ENCODE measurements around the gene MTIF2.
A peak's percentile ranks its signal among the peaks of the same experiment; 100 is the strongest.
"Not testable (repeated sequence)": the region's sequence is repeated elsewhere in the genome, so short reads cannot be mapped to it uniquely, and the experiment has no call there.

Gene MTIF2, protein sequence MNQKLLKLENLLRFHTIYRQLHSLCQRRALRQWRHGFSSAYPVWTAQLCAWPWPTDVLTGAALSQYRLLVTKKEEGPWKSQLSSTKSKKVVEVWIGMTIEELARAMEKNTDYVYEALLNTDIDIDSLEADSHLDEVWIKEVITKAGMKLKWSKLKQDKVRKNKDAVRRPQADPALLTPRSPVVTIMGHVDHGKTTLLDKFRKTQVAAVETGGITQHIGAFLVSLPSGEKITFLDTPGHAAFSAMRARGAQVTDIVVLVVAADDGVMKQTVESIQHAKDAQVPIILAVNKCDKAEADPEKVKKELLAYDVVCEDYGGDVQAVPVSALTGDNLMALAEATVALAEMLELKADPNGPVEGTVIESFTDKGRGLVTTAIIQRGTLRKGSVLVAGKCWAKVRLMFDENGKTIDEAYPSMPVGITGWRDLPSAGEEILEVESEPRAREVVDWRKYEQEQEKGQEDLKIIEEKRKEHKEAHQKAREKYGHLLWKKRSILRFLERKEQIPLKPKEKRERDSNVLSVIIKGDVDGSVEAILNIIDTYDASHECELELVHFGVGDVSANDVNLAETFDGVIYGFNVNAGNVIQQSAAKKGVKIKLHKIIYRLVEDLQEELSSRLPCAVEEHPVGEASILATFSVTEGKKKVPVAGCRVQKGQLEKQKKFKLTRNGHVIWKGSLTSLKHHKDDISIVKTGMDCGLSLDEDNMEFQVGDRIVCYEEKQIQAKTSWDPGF

DNA sequence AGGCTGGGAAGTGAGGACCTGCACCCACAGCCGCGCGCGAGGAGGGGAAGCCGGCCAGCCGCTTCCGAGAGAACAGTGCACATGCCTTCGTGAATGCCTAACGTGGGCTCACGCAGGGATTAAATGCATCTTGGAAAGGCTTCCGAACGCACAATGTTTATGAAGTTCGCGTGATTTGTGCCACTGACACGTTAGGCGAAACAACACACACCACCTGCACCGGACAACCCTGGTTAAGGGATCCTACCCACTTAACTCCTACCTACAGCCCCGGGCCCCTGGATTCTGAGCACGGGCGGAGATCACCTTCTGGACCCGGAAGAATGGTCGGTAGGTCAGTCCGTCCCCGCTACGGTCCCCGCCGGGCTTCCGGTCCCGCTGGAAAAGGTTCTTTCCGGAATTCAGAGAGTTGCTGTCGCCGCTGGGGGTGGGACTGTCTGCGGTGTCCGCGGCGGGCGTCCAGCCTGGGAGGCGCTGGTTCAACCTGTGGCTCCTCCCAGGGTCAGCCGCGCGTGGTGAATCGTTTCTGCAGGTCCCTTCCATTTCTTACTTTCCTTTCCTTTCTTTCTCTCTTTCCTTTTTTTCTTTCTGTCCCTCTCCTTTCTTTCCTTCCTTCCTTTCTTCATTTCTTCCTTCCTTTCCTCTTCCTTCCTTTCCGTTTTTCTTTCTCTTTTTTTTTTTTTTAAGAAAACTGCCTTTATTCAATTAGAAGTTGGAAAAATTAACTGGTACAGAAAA lies at the start of gene MTIF2:
Gene MTIF2 (minus strand): TSS at position 325 of the 738 bp plus-strand sequence. CDS start 5,373 bp downstream, outside the sequence.
- DNase-seq: peak; percentile 97

DNA sequence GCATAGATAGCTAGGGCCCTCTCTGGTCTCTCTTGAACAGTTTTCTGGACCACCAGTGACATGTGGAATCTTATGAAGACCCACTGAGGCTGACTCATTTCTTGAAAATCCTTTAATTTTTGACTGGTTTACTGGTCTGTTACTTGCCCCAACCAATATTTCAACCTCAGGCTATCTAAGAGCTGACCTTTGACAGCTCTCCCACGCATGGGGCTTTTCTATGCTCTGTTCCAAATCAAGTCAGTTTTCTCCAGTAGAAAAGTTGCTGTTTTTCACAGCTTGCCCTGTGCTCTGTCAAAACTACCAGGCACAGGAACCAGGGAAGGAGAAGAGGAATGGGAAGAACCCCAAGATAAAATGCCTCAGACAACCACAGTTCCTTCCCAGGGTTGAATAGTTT lies 46.0 kb upstream of the MTIF2 start:
- no peak for DNase-seq

DNA sequence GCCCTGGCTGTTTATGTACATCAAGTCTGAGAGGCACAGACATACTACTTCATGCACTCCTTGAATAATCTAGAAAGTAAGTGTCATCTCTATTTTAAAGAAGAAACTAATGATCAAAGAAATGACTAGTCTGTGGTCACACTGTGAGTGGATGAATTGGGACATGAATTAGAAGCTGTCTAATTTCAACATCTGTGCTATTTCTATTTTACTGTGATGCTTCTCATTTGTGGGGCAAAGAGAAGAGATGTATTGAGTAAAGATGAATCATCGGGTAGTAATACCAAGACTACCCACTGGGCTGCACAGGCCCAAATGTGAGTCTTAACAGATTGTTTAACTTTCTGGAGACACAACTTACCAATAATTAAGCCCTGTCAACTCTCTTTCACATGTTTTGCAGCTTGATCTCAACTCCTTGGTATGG lies 42.4 kb upstream of the MTIF2 start:
- DNase-seq: peak; percentile 6

DNA sequence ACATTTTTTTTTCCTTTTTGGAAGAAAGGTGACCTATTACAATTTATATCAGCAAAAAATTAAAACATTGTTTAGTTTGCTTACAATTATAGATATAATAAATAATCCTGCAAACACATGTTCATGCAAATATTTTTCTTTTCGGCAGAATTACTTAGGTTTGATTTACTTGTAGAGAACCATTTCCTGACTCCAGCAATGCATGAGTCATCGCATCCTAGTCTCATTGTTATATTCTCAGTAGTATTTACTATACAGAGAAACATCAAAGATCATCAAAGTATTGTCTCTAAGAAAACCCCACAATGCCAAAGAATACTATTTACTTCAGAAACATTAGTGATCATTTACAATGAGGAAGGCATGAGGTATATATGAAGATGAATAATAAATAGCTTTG lies 40.4 kb upstream of the MTIF2 start:
- DNase-seq: no peak

DNA sequence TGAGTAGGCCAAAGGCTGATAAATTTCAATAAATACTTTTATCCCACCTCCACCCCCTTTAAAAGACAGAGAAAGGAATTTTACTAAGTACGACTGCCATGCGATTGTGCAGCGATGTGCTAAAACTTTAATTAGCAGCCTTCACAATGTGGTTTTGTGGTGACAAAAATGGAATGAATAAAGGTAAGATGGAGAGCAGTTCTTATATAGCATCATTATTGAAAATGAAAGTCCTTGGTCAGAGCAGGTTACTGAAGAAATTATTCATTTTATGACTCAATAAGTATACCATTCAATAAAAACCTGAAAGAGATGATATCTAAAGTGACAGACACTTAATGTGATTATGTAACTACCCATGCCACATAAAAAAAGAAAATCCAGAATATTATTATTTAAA lies 33.2 kb upstream of the MTIF2 start:
- DNase-seq: no peak

DNA sequence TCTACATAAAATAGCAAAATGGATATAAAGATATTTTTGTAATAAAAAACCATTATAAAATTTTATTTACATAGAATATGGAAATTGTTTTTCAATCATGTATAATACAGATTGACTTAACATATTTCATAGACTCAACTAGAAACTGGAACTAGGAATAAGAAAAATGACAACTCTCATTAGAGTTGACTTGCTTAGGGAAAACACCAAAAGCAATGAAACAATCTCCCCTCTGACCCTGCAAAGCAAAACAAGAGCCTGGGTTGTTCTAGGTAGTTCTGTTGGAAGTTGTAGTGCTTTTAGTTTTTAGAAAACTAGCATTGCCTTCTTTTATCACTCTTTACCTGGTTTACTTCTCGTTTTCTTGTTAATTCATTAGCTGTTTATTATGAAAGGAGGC lies 32.2 kb upstream of the MTIF2 start:
- no peak for DNase-seq

DNA sequence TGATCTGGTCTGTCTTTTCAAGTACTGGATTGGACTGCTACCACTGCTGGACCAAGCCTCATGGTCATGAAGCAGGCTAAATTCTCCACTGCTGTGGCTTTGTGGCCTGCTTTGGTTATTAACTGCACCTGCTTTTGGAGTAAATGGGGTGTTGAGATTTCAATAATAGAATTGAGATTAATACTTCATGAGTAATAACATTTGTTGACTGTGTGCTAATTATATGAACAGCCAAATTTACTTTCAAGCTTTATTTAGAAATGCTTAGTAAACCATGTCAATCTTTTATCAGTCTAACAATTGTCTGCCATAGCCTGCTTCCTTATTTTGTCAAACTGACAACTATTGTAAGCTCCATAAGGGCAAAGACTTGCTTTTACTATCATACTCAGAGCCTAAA lies 27.4 kb upstream of the MTIF2 start:
- DNase-seq: no peak

DNA sequence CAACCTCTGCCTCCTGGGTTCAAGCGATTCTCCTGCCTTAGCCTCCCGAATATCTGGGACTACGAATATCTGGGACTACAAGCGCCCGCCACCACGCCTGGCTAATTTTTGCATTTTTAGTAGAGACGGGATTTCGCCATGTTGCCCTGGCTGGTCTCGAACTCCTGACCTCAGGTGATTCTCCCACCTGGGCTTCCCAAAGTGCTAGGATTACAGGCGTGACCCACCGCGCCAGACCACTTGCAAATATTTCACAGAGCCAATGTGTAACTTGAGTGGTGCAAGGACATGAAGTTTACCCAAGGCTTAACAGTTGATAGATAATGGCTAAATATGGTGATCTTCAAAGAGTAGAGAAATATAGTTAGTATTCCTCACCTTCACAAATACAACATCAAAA lies 14.1 kb upstream of the MTIF2 start:
- no peak for DNase-seq

DNA sequence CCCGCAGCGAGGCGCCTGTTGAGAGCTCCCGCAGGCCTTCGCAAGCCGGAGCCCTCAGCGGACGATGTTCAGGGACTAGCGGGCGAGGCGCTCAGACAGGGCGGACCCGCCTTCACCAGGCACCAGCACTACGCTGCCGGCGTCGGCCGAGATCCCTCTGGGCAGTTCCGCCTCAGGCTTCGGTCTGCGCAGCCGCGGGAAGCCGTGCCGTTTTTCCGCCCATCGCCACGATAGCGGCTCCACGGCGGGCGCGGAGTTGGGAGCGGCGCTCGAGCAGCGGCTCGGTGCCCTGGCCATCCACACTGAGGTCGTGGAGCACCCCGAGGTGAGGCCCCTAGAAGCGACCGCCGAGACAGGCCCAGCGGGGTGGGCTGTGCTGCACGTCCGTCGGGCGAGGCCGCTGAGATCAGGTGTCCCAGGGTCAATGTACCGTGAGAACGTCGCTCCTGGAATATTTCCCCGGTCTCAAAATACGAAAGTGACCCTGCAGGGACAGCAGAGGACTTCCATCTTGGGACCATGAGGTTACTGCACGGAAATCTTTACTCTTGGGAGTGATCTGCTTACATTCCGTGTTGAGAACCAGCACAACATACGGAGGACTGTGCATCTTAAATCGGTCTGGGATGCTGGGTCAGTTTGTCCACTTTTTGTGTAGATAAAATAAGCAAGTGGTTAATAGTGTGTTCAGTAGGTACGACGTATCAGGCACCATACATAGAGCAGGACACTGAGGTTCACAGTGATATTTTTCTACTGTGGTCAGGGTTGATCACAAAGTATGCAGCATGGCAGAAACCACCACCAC lies 13.3 kb upstream of the MTIF2 start:
- DNase-seq: peak; percentile 88

DNA sequence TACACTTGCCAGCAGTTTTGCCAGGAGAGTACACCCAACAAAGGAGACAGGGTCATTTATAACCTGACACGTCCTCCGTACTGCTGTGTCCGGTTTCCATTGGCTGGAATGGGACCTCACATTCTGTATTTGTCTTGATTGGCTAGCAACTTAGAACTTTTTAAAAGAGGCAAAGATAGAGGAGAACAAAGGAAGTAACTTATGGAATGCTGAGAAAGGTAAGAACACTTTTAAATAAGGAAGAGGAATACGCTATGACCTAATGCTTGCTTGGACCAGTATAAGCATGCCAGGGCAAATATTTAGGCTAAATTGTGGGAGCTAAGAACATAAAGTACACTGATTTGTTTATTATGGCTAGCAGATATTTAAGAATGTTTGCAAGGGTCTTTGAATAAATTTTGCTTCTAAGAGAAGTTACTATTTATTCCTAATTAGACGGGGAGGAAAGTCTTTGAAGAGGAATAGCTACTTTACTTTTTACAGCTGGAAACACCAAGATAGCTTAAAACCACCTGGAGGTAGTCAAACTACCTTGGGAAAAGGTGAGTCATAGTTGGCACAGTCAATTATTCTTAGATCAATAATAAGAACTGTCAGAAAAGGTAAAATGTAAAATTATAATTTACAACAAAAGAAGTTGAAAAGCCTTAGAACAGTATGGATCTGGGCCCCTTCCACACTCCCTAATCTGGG lies 12.0 kb upstream of the MTIF2 start:
- not testable (repeated sequence) for DNase-seq

DNA sequence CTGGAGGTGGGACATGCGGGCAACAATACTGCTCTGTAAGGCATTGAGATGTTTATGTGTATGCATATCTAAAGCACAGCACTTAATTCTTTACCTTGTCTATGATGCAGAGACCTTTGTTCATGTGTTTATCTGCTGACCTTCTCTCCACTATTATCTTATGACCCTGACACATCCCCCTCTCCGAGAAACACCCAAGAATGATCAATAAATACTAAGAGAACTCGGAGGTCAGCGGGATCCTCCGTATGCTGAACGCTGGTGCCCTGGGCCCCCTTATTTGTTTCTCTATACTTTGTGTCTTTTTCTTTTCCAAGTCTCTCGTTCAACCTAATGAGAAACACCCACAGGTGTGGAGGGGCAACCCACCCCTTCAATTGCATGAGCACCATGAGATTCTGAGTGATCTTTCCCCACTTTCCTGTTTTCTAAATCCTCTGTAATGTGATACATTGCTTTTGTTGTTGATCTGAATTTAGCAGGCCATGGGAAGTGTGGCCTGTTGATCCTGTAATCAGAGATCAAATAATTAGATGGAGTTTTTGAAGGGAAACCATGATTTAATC lies 10.9 kb upstream of the MTIF2 start:
- DNase-seq: peak; percentile 32

DNA sequence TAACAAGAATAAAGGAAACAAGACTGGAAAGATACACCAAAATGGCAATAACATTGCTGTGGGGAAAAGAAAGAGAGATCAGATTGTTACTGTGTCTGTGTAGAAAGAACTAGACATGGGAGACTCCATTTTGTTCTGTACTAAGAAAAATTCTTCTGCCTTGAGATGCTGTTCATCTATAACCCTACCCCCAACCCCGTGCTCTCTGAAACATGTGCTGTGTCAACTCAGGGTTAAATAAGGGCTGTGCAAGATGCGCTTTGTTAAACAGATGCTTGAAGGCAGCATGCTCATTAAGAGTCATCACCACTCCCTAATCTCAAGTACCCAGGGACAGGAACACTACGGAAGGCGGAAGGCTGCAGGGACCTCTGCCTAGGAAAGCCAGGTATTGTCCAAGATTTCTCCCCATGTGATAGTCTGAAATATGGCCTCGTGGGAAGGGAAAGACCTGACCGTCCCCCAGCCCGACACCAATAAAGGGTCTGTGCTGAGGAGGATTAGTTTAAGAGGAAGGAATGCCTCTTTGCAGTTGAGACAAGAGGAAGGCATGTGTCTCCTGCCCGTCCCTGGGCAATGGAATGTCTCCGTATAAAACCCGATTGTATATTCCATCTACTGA lies 10.3 kb upstream of the MTIF2 start:
- peak; percentile 75 for DNase-seq

DNA sequence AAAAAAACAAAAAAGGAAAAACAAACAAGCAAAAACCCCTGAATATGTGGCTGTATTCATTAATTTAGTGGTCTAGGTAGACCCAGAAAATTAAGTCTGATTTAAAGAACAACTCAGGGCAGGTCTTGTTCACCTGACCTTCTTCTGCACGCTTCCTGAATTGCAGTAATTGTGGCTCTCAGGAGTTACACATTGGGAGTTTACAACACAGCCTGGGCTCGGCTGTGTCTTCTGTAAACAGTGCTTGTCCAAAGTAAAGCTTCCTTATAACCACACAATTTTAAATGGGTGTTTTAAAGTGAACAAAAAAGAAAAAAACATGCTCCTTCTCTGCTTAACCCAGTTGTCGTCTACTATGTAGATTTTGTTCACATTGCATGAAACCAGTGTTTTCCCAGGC lies 8.3 kb upstream of the MTIF2 start:
- DNase-seq: no peak

DNA sequence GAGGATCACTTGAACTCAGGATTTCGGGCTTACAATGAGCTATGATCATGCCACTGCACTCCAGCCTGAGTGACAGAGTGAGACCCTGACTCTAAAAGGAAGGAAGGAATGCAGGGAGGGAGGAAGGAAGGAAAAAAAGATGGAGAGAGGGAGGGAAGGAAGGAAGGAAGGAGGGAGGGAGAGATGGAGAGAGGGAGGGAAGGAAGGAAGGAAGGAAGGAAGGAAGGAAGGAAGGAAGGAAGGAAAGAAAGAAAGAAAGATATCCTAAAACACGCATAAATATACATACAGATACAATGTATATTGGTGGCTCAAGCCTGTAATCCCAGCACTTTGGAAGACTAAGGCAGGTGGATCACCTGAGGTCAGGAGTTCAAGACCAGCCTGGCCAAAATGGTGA lies 5.3 kb upstream of the MTIF2 start:
- DNase-seq: not testable (repeated sequence)

DNA sequence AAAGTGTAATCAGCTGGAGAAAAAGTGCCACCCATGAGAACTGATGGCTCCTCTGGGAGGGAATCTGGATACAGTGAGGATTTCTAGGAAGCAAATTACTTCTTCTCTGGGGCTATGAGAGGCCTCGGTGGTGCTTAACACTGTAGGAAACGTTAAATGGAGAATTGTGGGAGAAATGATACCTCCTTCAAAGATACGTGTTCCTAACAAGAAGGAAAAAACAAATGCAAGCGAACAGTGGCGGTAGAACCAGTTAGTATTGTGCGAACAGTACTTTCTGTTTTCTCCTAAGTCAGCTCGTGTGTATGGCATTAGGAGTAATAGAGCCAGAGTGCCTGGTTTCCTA lies 587 bp upstream of the MTIF2 start:
- DNase-seq: peak; percentile 29

DNA sequence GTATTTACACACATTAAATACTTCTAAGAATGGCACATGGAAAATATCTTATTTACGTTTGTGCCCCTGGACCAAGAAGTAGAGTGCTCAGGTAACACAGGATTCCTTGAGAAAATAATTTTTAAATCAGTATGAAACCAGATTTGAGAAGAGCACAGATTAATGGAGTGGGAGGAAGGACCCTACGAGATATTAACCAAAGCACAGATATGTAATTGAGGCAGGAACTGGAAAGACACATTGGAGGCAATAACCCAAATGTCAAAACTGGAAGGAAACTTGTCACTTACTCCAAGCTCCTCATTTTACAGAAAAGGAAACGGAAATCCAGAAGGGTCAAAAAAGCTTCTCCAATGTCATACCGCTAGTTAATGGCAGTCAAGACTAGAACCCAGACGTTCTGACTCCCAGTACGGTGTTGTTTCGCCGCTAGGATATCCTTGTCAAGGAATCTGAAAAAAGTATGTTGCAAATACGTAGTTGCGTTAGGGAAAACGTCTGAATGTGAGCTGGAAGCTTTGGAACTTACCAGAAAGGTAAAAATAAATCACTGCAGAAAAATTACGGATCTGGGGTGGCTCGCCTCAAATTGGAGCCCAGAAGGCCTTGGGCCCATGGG lies 634 bp downstream of the MTIF2 start:
- peak; percentile 42 for DNase-seq

DNA sequence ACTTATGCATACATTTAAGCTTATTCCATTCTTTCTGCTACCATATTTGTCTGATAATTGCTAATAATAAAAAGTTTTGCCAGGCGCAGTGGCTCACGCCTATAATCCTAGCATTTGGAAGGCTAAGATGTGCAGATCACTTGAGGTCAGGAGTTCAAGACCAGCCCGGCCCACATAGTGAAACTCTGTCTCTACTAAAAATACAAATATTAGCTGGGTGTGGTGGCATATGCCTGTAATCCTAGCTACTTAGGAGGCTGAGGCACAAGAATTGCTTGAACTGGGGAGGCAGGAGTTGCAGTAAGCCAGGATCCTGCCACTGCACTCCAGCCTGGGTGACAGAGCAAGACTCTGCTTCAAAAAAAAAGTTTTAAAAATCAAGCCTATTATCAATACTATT lies 9.4 kb downstream of the MTIF2 start:
- not testable (repeated sequence) for DNase-seq

DNA sequence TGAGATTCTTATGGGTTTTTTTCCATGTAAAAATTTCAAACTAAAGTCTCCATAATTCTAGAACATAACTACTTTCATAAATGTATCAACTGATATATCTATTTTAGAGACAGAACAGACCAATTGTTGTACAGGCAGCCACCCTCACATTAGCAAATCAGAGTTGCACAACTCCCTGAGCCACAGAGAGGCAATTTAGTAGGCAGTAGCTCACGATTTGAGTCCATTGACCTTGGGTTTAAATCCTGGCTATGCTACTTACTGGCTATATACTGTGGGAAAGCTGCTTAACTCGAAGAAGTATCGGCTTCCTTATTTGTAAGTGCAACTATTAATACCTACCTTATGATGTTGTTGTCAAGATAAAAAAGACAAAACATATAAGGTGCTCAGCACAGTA lies 16.2 kb downstream of the MTIF2 start:
- DNase-seq: no peak

DNA sequence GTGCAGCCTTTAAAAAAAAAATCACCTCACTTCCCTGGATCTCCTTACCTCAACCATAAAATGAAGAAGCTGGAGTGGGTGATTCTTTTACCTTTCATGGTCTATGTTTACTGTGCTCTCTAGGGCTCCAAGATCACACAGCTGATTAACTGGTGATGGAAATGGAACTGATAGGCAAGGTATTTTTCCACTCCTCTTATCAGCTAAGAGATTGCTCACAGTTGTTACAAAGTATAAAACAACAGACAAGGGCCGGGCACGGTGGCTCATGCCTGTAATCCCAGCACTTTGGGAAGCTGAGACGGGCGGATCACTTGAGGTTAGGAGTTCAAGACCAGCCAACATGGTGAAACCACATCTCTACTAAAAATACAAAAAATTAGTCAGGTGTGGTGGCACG lies 22.0 kb downstream of the MTIF2 start:
- DNase-seq: no peak

DNA sequence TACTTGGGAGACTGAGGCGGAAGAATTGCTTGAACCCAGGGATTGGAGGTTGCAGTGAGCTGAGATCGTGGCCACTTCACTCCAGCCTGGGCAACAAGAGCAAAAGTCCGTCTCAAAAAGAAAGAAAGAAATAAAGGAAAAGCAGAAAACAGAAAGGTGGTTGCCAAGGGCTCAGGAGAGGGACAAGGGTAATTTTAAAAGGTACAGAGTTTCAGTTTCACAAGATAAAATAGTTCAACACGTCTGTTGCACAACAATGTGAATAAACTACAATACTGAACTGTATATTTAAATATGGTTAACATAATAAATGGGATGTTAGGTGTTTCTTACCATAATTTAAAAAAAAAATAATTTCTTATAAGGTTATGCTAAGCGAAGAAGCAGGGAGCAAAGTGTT lies 23.6 kb downstream of the MTIF2 start:
- DNase-seq: no peak

DNA sequence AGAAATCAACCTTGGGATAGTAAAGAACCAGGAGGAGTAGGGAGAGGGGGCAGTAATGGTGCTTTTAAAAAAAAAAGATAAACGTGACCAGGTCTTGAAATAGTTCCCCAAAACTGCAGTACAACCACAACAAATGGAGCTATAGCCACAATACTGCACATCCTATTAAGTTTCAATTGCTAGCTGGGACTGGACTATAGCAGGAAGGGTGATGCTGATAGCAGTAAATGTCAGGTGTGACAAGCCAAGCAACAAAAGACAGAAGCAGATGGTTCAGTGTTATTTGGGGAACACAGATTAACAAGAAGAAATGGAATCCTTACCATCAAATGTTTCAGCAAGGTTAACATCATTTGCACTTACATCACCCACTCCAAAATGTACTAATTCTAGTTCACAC lies 26.4 kb downstream of the MTIF2 start:
- DNase-seq: no peak
